MCF 10A (cell line): ENCODE measurements around the gene TBC1D10A. TPM values are rescaled to one million over a fixed set of nuclear protein-coding genes. Genes with fewer than 3 reads are reported as not detected.

Experiments
- BruUV-seq: library from RNA; stranded (reverse); fragments of 400-500 nt; replicated peaks from 2 replicates; lab custom pipeline; 2021; lab: Mats Ljungman, UMichigan
- CTCF ChIA-PET: fragments of 300-600 bp; sonication (Branson Sonifier 250); formaldehyde crosslinking; extraction: SDS; loops from one replicate; lab custom pipeline; 2021; ENCODE audit warnings: antibody characterized with exemption, inconsistent platforms; lab: Yijun Ruan, JAX
- POLR2A ChIA-PET: fragments of 300-600, 350-650 bp; sonication (Branson Sonifier 250); formaldehyde crosslinking; extraction: SDS; loops from one replicate; lab custom pipeline; 2020; ENCODE audit warnings: antibody characterized with exemption, inconsistent platforms; lab: Yijun Ruan, JAX
- DNase-seq: peaks from one replicate; pipeline ENCODE4 v3.0.0-alpha.2; 2018; ENCODE audit not compliant: unreplicated experiment
- H3K27ac Mint-ChIP-seq: one replicate; pipeline ENCODE4 v1.8.0; 2022; ENCODE audit warnings: mild to moderate bottlenecking, low read depth, mixed read lengths; ENCODE audit not compliant: unreplicated experiment
- H3K27me3 Mint-ChIP-seq: one replicate; pipeline ENCODE4 v1.8.0; 2022; ENCODE audit warnings: mixed read lengths; ENCODE audit not compliant: insufficient read depth, unreplicated experiment
- H3K36me3 Mint-ChIP-seq: one replicate; pipeline ENCODE4 v1.8.0; 2022; ENCODE audit warnings: mild to moderate bottlenecking, moderate library complexity, mixed read lengths; ENCODE audit not compliant: insufficient read depth, unreplicated experiment
- H3K4me1 Mint-ChIP-seq: one replicate; pipeline ENCODE4 v1.8.0; 2022; ENCODE audit warnings: mixed read lengths; ENCODE audit not compliant: insufficient read depth, unreplicated experiment
- H3K4me3 Mint-ChIP-seq: one replicate; pipeline ENCODE4 v1.8.0; 2022; ENCODE audit warnings: mild to moderate bottlenecking, moderate library complexity, mixed read lengths; ENCODE audit not compliant: unreplicated experiment
- H3K9me3 Mint-ChIP-seq: one replicate; pipeline ENCODE4 v1.8.0; 2022; ENCODE audit warnings: mixed read lengths; ENCODE audit not compliant: unreplicated experiment
- intact Hi-C: fragments of 100-400 bp; cut with micrococcal nuclease; formaldehyde crosslinking; loops from 2 replicates; pipeline ENCODE4 v1.14.1; 2022
- total RNA-seq: library from RNA; stranded (reverse); gene quantifications from 2 replicates; pipeline ENCODE4 v1.2.3, GENCODE V29; 2022
- TF ChIP-seq, protein P1 (sequence below): fragments of 200-600 bp; IDR thresholded peaks from one replicate; pipeline ENCODE4 v1.8.0; 2022; ENCODE audit warnings: antibody characterized with exemption, mild to moderate bottlenecking; ENCODE audit not compliant: unreplicated experiment

The TBC1D10A gene
- total RNA-seq, 1 experiment from 2014 or later, result 11.1 TPM

DNA sequence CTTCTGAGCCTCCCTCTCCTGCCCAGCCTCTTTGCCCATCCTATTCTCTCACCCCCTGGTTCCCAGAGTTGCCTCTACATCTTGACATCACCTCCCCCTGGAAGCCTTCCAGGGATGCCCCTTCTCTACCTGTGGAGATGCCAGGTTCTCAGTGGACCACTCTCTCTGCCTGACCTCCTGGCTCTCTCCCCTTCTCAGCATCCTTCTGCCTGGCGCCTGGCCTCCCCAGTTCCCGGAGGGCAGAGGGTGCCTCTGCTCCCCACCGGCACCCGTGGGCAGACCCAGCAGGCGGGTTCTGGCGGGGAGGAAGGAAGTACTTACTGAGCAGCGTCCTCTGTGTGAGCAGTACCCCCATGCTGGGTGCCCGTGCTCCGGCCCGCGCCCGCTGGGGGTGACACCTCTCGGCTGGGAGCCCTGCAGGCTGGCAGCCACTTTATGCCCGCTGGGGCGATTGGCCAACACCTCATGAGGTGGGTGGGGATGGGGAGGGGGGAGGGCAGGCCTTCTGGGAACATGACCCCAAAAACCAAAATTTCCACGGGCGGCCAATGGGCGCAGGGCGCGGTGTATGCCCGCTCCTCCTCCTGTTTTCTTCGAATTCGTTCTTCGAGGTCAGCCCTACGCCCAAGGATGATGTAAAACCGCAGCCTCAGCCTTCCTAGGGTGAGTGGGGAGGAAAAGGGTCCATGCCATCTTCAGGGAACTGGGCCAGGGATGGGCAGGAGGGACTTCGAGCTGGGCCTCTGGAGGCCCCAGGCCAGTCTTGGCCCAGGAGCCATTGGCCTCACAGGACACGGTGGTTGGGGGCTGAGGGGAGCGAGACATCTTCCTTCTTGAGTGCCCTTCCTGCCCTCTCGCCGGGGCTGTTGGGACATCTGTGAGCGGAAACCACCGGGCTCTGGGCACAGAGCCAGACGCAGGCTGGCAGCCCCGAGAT is 60.0 kb downstream of the TBC1D10A start, which contains the start of gene OSM:
Gene OSM (minus strand): TSS at position 407 of the 937 bp plus-strand sequence. CDS start 52 bp downstream, at position 355.
- no peak within 1 kb of the TSS for H3K27ac Mint-ChIP-seq
- POLR2A ChIA-PET, result no interaction called here
- intact Hi-C loops, result no loop called here
- no peaks in the 10 kb centered on the region for H3K9me3 Mint-ChIP-seq
- peaks cover 6% of the 10 kb centered on the region for H3K4me1 Mint-ChIP-seq
- no peaks in the 10 kb centered on the region for H3K36me3 Mint-ChIP-seq
- CTCF ChIA-PET, result interaction anchor here (0.8 kb wide), 1 partner anchor 158 kb away, joined by 3 read pairs; no protein-coding TSS in a partner anchor
- BruUV-seq, result no TSS peak
- TF ChIP-seq, protein P1, sequence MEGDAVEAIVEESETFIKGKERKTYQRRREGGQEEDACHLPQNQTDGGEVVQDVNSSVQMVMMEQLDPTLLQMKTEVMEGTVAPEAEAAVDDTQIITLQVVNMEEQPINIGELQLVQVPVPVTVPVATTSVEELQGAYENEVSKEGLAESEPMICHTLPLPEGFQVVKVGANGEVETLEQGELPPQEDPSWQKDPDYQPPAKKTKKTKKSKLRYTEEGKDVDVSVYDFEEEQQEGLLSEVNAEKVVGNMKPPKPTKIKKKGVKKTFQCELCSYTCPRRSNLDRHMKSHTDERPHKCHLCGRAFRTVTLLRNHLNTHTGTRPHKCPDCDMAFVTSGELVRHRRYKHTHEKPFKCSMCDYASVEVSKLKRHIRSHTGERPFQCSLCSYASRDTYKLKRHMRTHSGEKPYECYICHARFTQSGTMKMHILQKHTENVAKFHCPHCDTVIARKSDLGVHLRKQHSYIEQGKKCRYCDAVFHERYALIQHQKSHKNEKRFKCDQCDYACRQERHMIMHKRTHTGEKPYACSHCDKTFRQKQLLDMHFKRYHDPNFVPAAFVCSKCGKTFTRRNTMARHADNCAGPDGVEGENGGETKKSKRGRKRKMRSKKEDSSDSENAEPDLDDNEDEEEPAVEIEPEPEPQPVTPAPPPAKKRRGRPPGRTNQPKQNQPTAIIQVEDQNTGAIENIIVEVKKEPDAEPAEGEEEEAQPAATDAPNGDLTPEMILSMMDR, result no peak
- no peak for DNase-seq
- no peaks in the 10 kb centered on the region for H3K27me3 Mint-ChIP-seq
- no peak within 1 kb of the TSS for H3K4me3 Mint-ChIP-seq

DNA sequence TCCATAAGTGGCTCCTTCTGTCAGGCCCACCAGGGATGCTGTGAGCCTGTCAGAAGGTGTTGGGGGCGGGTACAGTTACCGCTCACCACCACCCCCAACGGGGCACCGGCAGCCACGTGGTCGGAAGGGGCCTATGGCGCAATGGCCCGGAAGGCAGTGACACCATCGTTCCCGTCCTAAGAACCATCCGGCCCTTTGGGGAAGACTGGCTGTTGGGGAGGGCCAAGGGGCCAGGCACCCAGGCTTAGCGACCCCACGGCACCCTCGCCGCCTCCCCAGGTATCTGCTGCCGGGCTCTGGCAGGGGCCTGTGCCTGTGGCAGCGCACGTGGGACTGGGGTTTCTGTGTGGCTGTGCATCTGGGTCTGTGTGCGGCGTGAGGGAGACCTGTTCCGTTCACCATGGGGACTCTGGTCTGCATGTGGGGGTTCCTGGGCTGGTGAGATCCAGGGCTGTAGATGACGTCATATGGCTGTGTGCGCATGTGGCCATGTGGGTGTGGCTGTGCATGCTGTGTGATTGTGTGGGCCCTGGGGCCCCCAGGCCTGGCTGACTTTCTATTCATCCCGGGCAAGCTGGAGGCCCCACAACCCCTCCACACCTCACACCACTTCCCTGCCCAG is 60.8 kb downstream of the TBC1D10A start:
- intact Hi-C loops, result no loop called here
- Mint-ChIP-seq H3K4me3 (no peak overlapping the region), H3K27me3 (no peaks in the 10 kb centered on the region), H3K36me3 (no peaks in the 10 kb centered on the region), H3K9me3 (no peaks in the 10 kb centered on the region), H3K27ac (no peak overlapping the region), H3K4me1 (peaks cover 6% of the 10 kb centered on the region)
- POLR2A ChIA-PET, result no interaction called here
- no TSS peak for BruUV-seq
- CTCF ChIA-PET, result interaction anchor here (3.6 kb wide), 1 partner anchor 20 kb away, joined by 18 read pairs; no protein-coding TSS in a partner anchor
- TF ChIP-seq, protein P1, result no peak
- no peak for DNase-seq

DNA sequence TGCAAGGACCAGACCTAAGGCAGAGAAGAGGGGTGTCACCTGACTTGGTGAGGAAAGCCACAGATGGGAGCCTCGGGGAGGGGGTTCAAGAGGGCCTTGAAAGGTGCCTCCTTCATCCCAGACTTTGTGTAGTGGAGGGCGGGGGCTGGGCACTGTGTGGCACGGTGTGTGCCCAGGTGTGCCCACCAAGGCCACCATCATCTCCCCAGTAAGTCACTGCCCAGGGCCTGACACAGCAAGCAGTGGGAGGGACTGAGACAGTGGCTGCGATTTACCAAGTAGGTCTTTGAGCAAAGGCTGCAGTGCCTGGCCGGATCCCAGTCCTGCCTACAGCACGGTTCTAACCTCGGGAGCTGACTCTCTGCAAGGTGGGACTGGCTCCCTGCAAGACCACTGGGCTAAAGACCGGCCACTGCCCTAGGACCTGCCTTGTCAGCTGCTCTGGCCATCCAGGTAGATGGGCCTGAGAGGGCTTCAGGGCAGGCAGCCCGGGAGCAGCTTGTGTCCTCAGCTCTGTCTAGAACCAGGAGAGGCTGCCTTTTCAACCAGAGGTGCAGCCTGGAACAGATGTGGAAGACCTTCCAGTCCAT is 61.5 kb downstream of the TBC1D10A start:
- CTCF ChIA-PET, result interaction anchor here (0.5 to 3.6 kb wide), 6 partner anchors 12 to 176 kb away, joined by 3 to 34 read pairs (median 4); partner anchors contain the start of gene CASTOR1
- H3K4me1 Mint-ChIP-seq, result peaks cover 6% of the 10 kb centered on the region
- intact Hi-C loops, result no loop called here
- POLR2A ChIA-PET, result no interaction called here
- no peaks in the 10 kb centered on the region for H3K27me3 Mint-ChIP-seq
- BruUV-seq, result no TSS peak
- H3K27ac Mint-ChIP-seq, result no peak overlapping the region
- TF ChIP-seq, protein P1, result no peak
- no peak for DNase-seq
- H3K4me3 Mint-ChIP-seq, result no peak overlapping the region
- H3K36me3 Mint-ChIP-seq, result no peaks in the 10 kb centered on the region
- no peaks in the 10 kb centered on the region for H3K9me3 Mint-ChIP-seq
